Measurements from ENCODE around the gene SLC26A6. TPM values are rescaled to one million over a fixed set of nuclear protein-coding genes. Genes with fewer than 3 reads are reported as not detected.

The SLC26A6 gene
- total RNA-seq, 2 experiments from 2014 or later = 13.5 to 14.4 TPM

- H3K4me1 Mint-ChIP-seq (ENCODE audit: low read depth) = no peaks in the 10 kb centered on the region
- DNase-seq (no peak), ATAC-seq (ENCODE audit: poor library complexity) (no peak)
- Histone ChIP-seq H3K27ac (ENCODE audit: low read depth in 1 of 2, low read length in 2 of 2) (no peak overlapping the region), H3K4me1 (ENCODE audit: insufficient read depth, low read length) (no peaks in the 10 kb centered on the region), H3K36me3 (ENCODE audit: insufficient read depth, low read length) (peaks cover 3% of the 10 kb centered on the region), H3K4me3 (ENCODE audit: low read length) (no peak overlapping the region), H3K27me3 (ENCODE audit: control insufficient read depth in 1 of 2, insufficient read depth in 2 of 2, low read length in 2 of 2) (no peaks in the 10 kb centered on the region), H3K9me3 (ENCODE audit: control insufficient read depth in 1 of 2, insufficient read depth in 1 of 2, low read length in 2 of 2) (no peaks in the 10 kb centered on the region)
- ChIA-PET POLR2A (no interaction called here), CTCF (no interaction called here)
- H3K36me3 Mint-ChIP-seq (ENCODE audit: low read depth) = peaks cover 10% of the 10 kb centered on the region
- no peaks in the 10 kb centered on the region for H3K9me3 Mint-ChIP-seq
- TF ChIP-seq CTCF (IDR thresholded peaks at IDR 0.05) = no peak
- no peak overlapping the region for H3K27ac Mint-ChIP-seq
- H3K27me3 Mint-ChIP-seq = no peaks in the 10 kb centered on the region
- intact Hi-C loops (cut with DNase I, micrococcal nuclease) = no loop called here
- H3K4me3 Mint-ChIP-seq = no peak overlapping the region
Observed at GRCh38 chr3:48672522-48672921, 37.3 kb upstream of the SLC26A6 start.

- ChIA-PET CTCF (interaction anchor here (1.2 kb wide), 1 partner anchor 21 kb away, joined by 4 read pairs; the partner anchor contains the start of gene NCKIPSD), POLR2A (interaction anchor here (0.6 kb wide), 1 partner anchor 12 kb away, joined by 3 read pairs; no protein-coding TSS in a partner anchor)
- Mint-ChIP-seq H3K27ac (no peak overlapping the region), H3K36me3 (ENCODE audit: low read depth) (no peaks in the 10 kb centered on the region), H3K27me3 (peaks cover 35% of the 10 kb centered on the region), H3K4me3 (no peak overlapping the region), H3K4me1 (ENCODE audit: low read depth) (no peaks in the 10 kb centered on the region), H3K9me3 (no peaks in the 10 kb centered on the region)
- H3K27ac ChIP-seq (ENCODE audit: low read depth in 1 of 2, low read length in 2 of 2) = no peak overlapping the region
- intact Hi-C loops (cut with DNase I, micrococcal nuclease) = no loop called here
- no peaks in the 10 kb centered on the region for H3K36me3 ChIP-seq (ENCODE audit: insufficient read depth, low read length)
- TF ChIP-seq CTCF (IDR thresholded peaks at IDR 0.05) = no peak
- peaks cover 36% of the 10 kb centered on the region for H3K4me1 ChIP-seq (ENCODE audit: insufficient read depth, low read length)
- no peak overlapping the region for H3K4me3 ChIP-seq (ENCODE audit: low read length)
- peaks cover 0 to 41% of the 10 kb centered on the region in 2 experiments for H3K9me3 ChIP-seq (ENCODE audit: control insufficient read depth in 1 of 2, insufficient read depth in 1 of 2, low read length in 2 of 2)
- DNase-seq (no peak), ATAC-seq (ENCODE audit: poor library complexity) (no peak)
- H3K27me3 ChIP-seq (ENCODE audit: control insufficient read depth in 1 of 2, insufficient read depth in 2 of 2, low read length in 2 of 2) = peaks cover 31 to 37% of the 10 kb centered on the region in 2 experiments
Observed at GRCh38 chr3:48664929-48665328, 29.7 kb upstream of the SLC26A6 start.

GRCh38 chr3:48664313-48664644 lies 29.0 kb upstream of the SLC26A6 start:
- Histone ChIP-seq H3K27me3 (ENCODE audit: control insufficient read depth in 1 of 2, insufficient read depth in 2 of 2, low read length in 2 of 2) (peaks cover 35 to 37% of the 10 kb centered on the region in 2 experiments), H3K9me3 (ENCODE audit: control insufficient read depth in 1 of 2, insufficient read depth in 1 of 2, low read length in 2 of 2) (peaks cover 0 to 41% of the 10 kb centered on the region in 2 experiments), H3K4me1 (ENCODE audit: insufficient read depth, low read length) (peaks cover 36% of the 10 kb centered on the region), H3K4me3 (ENCODE audit: low read length) (peak overlapping the region; percentile 61), H3K36me3 (ENCODE audit: insufficient read depth, low read length) (no peaks in the 10 kb centered on the region), H3K27ac (ENCODE audit: low read depth in 1 of 2, low read length in 2 of 2) (no peak overlapping the region)
- Mint-ChIP-seq H3K4me1 (ENCODE audit: low read depth) (no peaks in the 10 kb centered on the region), H3K27me3 (peaks cover 41% of the 10 kb centered on the region), H3K27ac (no peak overlapping the region), H3K36me3 (ENCODE audit: low read depth) (no peaks in the 10 kb centered on the region), H3K9me3 (no peaks in the 10 kb centered on the region), H3K4me3 (no peak overlapping the region)
- intact Hi-C loops (cut with DNase I, micrococcal nuclease) = no loop called here
- ATAC-seq (ENCODE audit: poor library complexity) (no peak), DNase-seq (no peak)
- peak; percentile 10 for TF ChIP-seq CTCF (IDR thresholded peaks at IDR 0.05)
- CTCF ChIA-PET = interaction anchor here (1.2 kb wide), 1 partner anchor 22 kb away, joined by 4 read pairs; the partner anchor contains the start of gene NCKIPSD
- POLR2A ChIA-PET = interaction anchor here (0.6 kb wide), 1 partner anchor 13 kb away, joined by 3 read pairs; no protein-coding TSS in a partner anchor

Measured in CD4-positive, alpha-beta T cell (primary cell).